Central memory CD8-positive, alpha-beta T cell (primary cell): ENCODE results near the gene GNAI3.

Experiments used
- ATAC-seq: fragments of 150-1000 bp; cut with Tn5 transposase; replicated peaks from 2 replicates; pipeline ENCODE4 v1.10.0; 2022; ENCODE audit warnings: mild to moderate bottlenecking, moderate FRiP score, moderate number of reproducible peaks; ENCODE audit not compliant: poor library complexity, severe bottlenecking; ENCODE audit errors: extremely low read depth
- DNase-seq, 2 donors: peaks; one replicate each; pipeline ENCODE4 v3.0.0; 2021; ENCODE audit warnings: low spot score in 2 of 2
- H3K27ac Mint-ChIP-seq: one replicate; pipeline ENCODE4 v1.8.0; 2022; ENCODE audit warnings: low read depth, mild to moderate bottlenecking, moderate library complexity, mixed read lengths
- H3K27me3 Mint-ChIP-seq: one replicate; pipeline ENCODE4 v1.8.0; 2022; ENCODE audit warnings: mixed read lengths
- H3K36me3 Mint-ChIP-seq: one replicate; pipeline ENCODE4 v1.8.0; 2022; ENCODE audit warnings: mild to moderate bottlenecking, moderate library complexity, mixed read lengths; ENCODE audit not compliant: insufficient read depth
- H3K4me1 Mint-ChIP-seq: one replicate; pipeline ENCODE4 v1.8.0; 2022; ENCODE audit warnings: mixed read lengths
- H3K4me3 Mint-ChIP-seq: one replicate; pipeline ENCODE4 v1.8.0; 2022; ENCODE audit warnings: mild to moderate bottlenecking, moderate library complexity, mixed read lengths
- H3K9me3 Mint-ChIP-seq: one replicate; pipeline ENCODE4 v1.8.0; 2022; ENCODE audit warnings: mixed read lengths

Gene GNAI3

GRCh38 chr1:109625601-109626560 is 77.5 kb downstream of the GNAI3 start:
- no peak for ATAC-seq
- Mint-ChIP-seq H3K4me3 (no peak overlapping the region), H3K4me1 (peaks cover 31% of the 10 kb centered on the region), H3K9me3 (no peaks in the 10 kb centered on the region), H3K27me3 (no peaks in the 10 kb centered on the region), H3K36me3 (peaks cover 18% of the 10 kb centered on the region), H3K27ac (peak overlapping the region; percentile 29)
- DNase-seq, result no peak

- Mint-ChIP-seq H3K4me3 (no peak overlapping the region), H3K4me1 (peaks cover 25% of the 10 kb centered on the region), H3K36me3 (peaks cover 24% of the 10 kb centered on the region), H3K27ac (no peak overlapping the region), H3K27me3 (no peaks in the 10 kb centered on the region), H3K9me3 (no peaks in the 10 kb centered on the region)
- ATAC-seq (no peak), DNase-seq (no peak)
Measured at GRCh38 chr1:109626682-109627408, 78.4 kb downstream of the GNAI3 start.

DNA sequence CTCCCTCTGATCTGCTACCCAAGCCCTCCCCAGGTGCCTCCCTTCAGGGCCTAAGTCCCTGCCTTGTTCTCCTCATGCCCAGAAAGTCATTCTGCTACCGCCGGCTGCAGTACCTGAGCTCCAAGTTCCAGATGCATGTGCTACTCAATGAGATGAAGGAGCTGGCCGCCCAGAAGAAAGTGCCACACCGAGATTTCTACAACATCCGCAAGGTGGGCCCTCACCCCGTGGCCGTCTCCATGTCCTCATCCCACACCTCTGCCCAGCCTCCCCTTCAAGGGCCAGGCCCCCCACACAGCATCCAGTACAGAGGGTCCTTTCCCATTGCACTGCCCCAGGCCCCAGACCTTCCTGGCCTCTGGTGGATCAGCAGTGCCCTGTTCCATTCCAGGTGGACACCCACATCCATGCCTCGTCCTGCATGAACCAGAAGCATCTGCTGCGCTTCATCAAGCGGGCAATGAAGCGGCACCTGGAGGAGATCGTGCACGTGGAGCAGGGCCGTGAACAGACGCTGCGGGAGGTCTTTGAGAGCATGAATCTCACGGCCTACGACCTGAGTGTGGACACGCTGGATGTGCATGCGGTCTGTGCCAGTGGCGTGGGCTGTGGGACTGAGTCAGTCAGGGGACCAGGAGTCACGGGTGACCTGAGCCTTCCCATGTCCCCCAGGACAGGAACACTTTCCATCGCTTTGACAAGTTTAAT is 79.4 kb downstream of the GNAI3 start:
- no peak overlapping the region for H3K27ac Mint-ChIP-seq
- H3K36me3 Mint-ChIP-seq, result peaks cover 22% of the 10 kb centered on the region
- ATAC-seq, result no peak
- no peak for DNase-seq
- peaks cover 15% of the 10 kb centered on the region for H3K4me1 Mint-ChIP-seq
- H3K4me3 Mint-ChIP-seq, result no peak overlapping the region
- H3K27me3 Mint-ChIP-seq, result no peaks in the 10 kb centered on the region
- no peaks in the 10 kb centered on the region for H3K9me3 Mint-ChIP-seq

DNA sequence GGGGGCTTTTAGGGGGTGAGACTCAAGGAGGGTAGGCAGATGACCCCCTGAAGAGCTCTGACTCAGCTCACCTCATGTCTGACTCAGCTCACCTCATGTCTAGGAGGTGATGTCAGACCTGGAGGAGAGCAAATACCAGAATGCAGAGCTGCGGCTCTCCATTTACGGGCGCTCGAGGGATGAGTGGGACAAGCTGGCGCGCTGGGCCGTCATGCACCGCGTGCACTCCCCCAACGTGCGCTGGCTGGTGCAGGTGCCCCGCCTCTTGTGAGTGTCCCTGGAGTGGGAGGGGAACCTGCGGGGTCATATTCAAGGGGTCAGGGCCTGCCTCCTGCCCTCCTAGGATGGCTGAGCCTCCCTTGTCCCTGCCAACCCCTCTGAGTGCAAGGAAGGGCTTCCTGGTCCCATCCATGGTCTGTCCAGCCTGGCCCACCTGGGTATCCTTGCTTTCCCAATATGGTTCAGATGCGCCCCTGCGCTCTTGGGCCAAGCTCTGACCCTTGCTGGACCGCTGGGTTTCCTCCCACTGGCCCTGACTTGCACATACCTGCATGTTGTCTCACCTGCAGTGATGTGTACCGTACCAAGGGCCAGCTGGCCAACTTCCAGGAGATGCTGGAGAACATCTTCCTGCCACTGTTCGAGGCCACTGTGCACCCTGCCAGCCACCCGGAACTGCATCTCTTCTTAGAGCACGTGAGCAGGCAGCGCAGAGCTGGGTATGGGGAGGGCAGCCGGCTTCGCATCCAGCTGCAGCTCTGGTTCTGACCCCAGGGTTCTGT is 80.3 kb downstream of the GNAI3 start:
- H3K27me3 Mint-ChIP-seq, result no peaks in the 10 kb centered on the region
- no peak overlapping the region for H3K4me3 Mint-ChIP-seq
- H3K36me3 Mint-ChIP-seq, result peaks cover 22% of the 10 kb centered on the region
- H3K27ac Mint-ChIP-seq, result no peak overlapping the region
- peaks cover 8% of the 10 kb centered on the region for H3K4me1 Mint-ChIP-seq
- H3K9me3 Mint-ChIP-seq, result no peaks in the 10 kb centered on the region
- DNase-seq (no peak), ATAC-seq (no peak)

DNA sequence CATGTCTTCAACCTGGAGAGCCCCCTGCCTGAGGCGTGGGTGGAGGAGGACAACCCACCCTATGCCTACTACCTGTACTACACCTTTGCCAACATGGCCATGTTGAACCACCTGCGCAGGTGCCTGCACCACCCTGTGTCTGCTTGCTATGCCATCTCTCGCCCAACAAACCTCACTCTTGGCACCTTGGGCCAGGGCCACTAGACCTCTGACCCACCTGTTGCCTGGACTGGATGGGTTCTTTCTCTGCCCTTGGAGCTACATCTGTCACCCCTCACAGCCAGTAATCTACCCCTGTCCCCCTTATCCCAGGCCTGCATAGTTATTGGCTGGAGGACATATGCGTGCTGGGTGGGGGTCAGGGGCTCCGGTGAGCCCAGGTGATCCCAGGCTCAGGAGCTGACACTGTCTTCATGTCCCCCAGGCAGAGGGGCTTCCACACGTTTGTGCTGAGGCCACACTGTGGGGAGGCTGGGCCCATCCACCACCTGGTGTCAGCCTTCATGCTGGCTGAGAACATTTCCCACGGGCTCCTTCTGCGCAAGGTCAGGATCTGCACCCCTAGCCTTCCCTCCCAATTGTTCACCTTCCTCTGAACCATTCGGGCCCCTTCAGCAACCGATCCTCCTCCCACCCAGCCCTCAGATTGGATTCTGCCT is 81.1 kb downstream of the GNAI3 start:
- Mint-ChIP-seq H3K4me3 (no peak overlapping the region), H3K9me3 (no peaks in the 10 kb centered on the region), H3K27me3 (no peaks in the 10 kb centered on the region), H3K27ac (no peak overlapping the region), H3K36me3 (peaks cover 22% of the 10 kb centered on the region), H3K4me1 (peaks cover 4% of the 10 kb centered on the region)
- no peak for DNase-seq
- ATAC-seq, result no peak

GRCh38 chr1:109630081-109630897 is 81.9 kb downstream of the GNAI3 start:
- H3K4me3 Mint-ChIP-seq, result no peak overlapping the region
- peaks cover 6% of the 10 kb centered on the region for H3K4me1 Mint-ChIP-seq
- no peaks in the 10 kb centered on the region for H3K27me3 Mint-ChIP-seq
- H3K9me3 Mint-ChIP-seq, result no peaks in the 10 kb centered on the region
- ATAC-seq (no peak), DNase-seq (peak in 1 of 2 donors; percentile 9)
- H3K27ac Mint-ChIP-seq, result no peak overlapping the region
- H3K36me3 Mint-ChIP-seq, result peaks cover 22% of the 10 kb centered on the region

GRCh38 chr1:109630898-109631512 is 82.6 kb downstream of the GNAI3 start:
- no peak for DNase-seq
- Mint-ChIP-seq H3K27me3 (no peaks in the 10 kb centered on the region), H3K4me3 (no peak overlapping the region), H3K4me1 (peaks cover 6% of the 10 kb centered on the region), H3K36me3 (peaks cover 21% of the 10 kb centered on the region), H3K27ac (no peak overlapping the region), H3K9me3 (no peaks in the 10 kb centered on the region)
- ATAC-seq, result no peak

DNA sequence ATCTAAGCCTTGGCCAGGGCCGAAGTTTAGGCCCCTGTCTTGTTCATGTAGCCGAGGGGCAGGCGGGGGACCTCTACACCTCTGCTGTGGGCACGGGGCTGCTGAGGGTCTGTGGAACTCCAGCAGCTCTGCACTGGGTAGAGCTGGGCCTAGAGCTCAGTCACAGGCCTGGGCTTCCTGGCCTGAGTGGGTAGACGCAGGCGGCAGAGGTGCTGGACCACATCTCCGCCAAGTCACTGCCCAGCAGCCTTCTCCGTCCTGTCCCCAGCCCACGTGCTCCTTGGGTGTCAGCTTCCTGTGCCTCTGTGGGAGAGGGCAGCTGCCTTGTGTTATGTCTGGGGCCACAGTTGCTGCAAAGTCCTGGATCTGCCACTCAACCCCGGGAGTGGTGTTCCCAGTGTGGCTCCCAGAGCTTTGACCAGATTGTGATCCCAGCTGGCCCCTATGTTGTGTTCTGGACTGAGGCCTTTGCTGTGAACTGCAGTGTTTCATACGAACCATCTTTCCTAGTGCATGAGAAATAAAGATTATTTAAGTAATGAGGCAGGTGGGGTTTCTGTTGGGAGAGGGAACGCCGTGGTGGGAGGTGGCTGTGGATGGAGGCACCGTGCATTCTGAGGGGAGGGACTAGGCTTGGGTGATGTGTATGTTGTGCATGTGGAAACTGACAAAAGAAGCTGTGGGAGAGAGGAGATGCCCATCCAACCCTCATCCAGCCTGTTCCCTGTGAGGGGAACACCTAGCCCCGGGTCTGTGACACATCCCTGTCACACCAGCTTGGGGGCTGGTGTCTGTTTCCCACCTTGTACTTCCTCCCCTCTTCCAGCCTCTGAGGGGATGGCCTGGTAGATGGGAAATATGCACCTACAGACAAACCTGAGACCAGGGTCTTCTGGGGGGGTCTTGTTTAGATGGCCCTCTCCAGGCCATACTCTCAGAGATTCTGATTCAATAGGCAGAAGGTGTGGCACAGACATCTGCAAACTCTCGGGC is 83.4 kb downstream of the GNAI3 start:
- no peak for ATAC-seq
- Mint-ChIP-seq H3K4me3 (no peak overlapping the region), H3K27ac (peak overlapping the region; percentile 14), H3K4me1 (peaks cover 6% of the 10 kb centered on the region), H3K27me3 (no peaks in the 10 kb centered on the region), H3K9me3 (no peaks in the 10 kb centered on the region), H3K36me3 (peaks cover 20% of the 10 kb centered on the region)
- DNase-seq, result peak in 1 of 2 donors; percentile 7

GRCh38 chr1:109632671-109633346 is 84.4 kb downstream of the GNAI3 start:
- peak in 1 of 2 donors; percentile 7 for DNase-seq
- no peak overlapping the region for H3K4me3 Mint-ChIP-seq
- peaks cover 6% of the 10 kb centered on the region for H3K4me1 Mint-ChIP-seq
- H3K27me3 Mint-ChIP-seq, result no peaks in the 10 kb centered on the region
- H3K27ac Mint-ChIP-seq, result no peak overlapping the region
- H3K9me3 Mint-ChIP-seq, result no peaks in the 10 kb centered on the region
- no peak for ATAC-seq
- peaks cover 15% of the 10 kb centered on the region for H3K36me3 Mint-ChIP-seq

DNA sequence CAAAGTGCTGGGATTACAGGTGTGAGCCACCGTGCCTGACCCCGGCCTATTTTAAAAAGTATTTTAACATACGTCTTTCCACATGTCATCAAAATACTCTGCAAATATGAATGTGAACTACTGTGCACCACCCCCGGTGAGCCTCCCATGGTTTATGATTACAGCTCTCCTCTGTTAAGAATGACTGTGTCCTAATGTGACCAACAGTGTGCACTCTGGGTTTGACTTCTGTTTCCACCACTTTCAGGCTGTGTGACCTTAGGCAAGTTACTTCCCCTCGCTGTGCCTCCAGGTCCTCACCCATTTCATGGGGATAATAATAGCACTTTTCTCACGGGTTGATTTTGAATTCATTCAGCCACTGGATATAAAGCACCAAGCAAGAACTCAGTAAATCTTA is 85.9 kb downstream of the GNAI3 start:
- ATAC-seq, result no peak
- peaks cover 13% of the 10 kb centered on the region for H3K36me3 Mint-ChIP-seq
- no peaks in the 10 kb centered on the region for H3K9me3 Mint-ChIP-seq
- H3K27ac Mint-ChIP-seq, result no peak overlapping the region
- peaks cover 6% of the 10 kb centered on the region for H3K4me1 Mint-ChIP-seq
- H3K27me3 Mint-ChIP-seq, result no peaks in the 10 kb centered on the region
- no peak overlapping the region for H3K4me3 Mint-ChIP-seq
- no peak for DNase-seq
